Endothelial cell of umbilical vein (primary cell): ENCODE results near the gene MID1. TPM values are rescaled to one million over a fixed set of nuclear protein-coding genes. Genes with fewer than 3 reads are reported as not detected.

Source experiments
- BruUV-seq: library from RNA; stranded (reverse); fragments of 400-500 nt; replicated peaks from 2 replicates; lab custom pipeline; 2021; lab: Mats Ljungman, UMichigan
- CTCF ChIA-PET: fragments of 300-600, 350-600 bp; sonication (Branson Sonifier 250); formaldehyde crosslinking; loops from one replicate; lab custom pipeline; 2021; ENCODE audit warnings: antibody characterized with exemption, inconsistent platforms; lab: Charles Lee
- POLR2A ChIA-PET: fragments of 300-600, 350-600 bp; sonication (Branson Sonifier 250); formaldehyde crosslinking; loops from one replicate; lab custom pipeline; 2021; ENCODE audit warnings: antibody characterized with exemption, inconsistent platforms; lab: Charles Lee
- DNase-seq: peaks from one replicate; pipeline ENCODE4 v3.0.0-alpha.2; 2011; ENCODE audit warnings: low read depth, low spot score
- FAIRE-seq: peaks from 2 replicates; lab custom pipeline; 2011; peaks lifted over from hg19 to GRCh38; lab: Jason Lieb, UNC
- H2AFZ ChIP-seq: 2 replicates; pipeline ENCODE4 v1.6.0; 2012; ENCODE audit warnings: low read depth, low read length, control low read depth, inconsistent platforms
- H3K27ac ChIP-seq: 2 replicates; pipeline ENCODE4 v1.5.1; 2011; ENCODE audit warnings: low read depth, mild to moderate bottlenecking, control low read depth, low read length, moderate library complexity; ENCODE audit not compliant: insufficient read depth
- H3K27me3 ChIP-seq, 2 experiments: 2 replicates each; pipeline versions ENCODE4 v1.6.0 to v1.6.1; 2011; ENCODE audit warnings: low read length in 2 of 2, mixed read lengths in 1 of 2; ENCODE audit not compliant: control insufficient read depth in 2 of 2, insufficient read depth in 2 of 2
- H3K36me3 ChIP-seq, 2 experiments: 2 replicates in 1 of 2; 3 replicates in 1 of 2; pipeline ENCODE4 v1.5.1; 2011; ENCODE audit warnings: low read length in 2 of 2, mild to moderate bottlenecking in 1 of 2, moderate library complexity in 1 of 2; ENCODE audit not compliant: control insufficient read depth in 2 of 2, insufficient read depth in 2 of 2; ENCODE audit errors: extremely low read depth in 1 of 2
- H3K4me1 ChIP-seq: 3 replicates; pipeline ENCODE4 v1.5.1; 2011; ENCODE audit warnings: mild to moderate bottlenecking, low read length; ENCODE audit not compliant: control insufficient read depth, insufficient read depth; ENCODE audit errors: extremely low read depth
- H3K4me2 ChIP-seq: 2 replicates; pipeline ENCODE4 v1.6.1; 2011; ENCODE audit warnings: low read length, control low read depth, mixed read lengths; ENCODE audit not compliant: insufficient read depth
- H3K4me3 ChIP-seq, 3 experiments: fragments of 200-600 bp in 1 of 3; sonication (generic), shearing (Covaris generic) in 1 of 3; replicated peaks in 1 of 3; 2 replicates each; pipeline ENCODE4 v1.5.1; 2011 to 2016; ENCODE audit warnings: control low read depth in 3 of 3, low read length in 3 of 3, mild to moderate bottlenecking in 2 of 3, inconsistent platforms in 1 of 3, low read depth in 1 of 3, moderate library complexity in 1 of 3; ENCODE audit not compliant: insufficient read depth in 1 of 3
- H3K79me2 ChIP-seq: 2 replicates; pipeline ENCODE4 v1.6.0; 2012; ENCODE audit warnings: low read length, inconsistent platforms; ENCODE audit not compliant: control insufficient read depth, insufficient read depth
- H3K9ac ChIP-seq: replicated peaks from 2 replicates; pipeline ENCODE3; 2011; ENCODE audit warnings: low read length, control low read depth; ENCODE audit not compliant: insufficient read depth; ENCODE audit errors: extremely low read depth
- H3K9me1 ChIP-seq: replicated peaks from 3 replicates; pipeline ENCODE4 v1.6.0; 2011; ENCODE audit warnings: mild to moderate bottlenecking, low read length; ENCODE audit not compliant: control insufficient read depth, insufficient read depth; ENCODE audit errors: extremely low read depth
- H3K9me3 ChIP-seq: replicated peaks from 2 replicates; pipeline ENCODE4 v1.5.1; 2012; ENCODE audit warnings: low read length, inconsistent platforms; ENCODE audit not compliant: control insufficient read depth, insufficient read depth
- H4K20me1 ChIP-seq: replicated peaks from 2 replicates; pipeline ENCODE3; 2011; ENCODE audit warnings: mild to moderate bottlenecking, low read length; ENCODE audit not compliant: control insufficient read depth, insufficient read depth; ENCODE audit errors: extremely low read depth
- CTCF ChIP-seq, 2 donors: IDR thresholded peaks; 1 replicate in 1 of 2; 2 replicates in 1 of 2; pipeline ENCODE4 v1.5.1; 2011; ENCODE audit warnings: low read length in 2 of 2, mild to moderate bottlenecking in 2 of 2, moderate library complexity in 2 of 2, control low read depth in 1 of 2, inconsistent platforms in 1 of 2, low read depth in 1 of 2; ENCODE audit not compliant: insufficient read depth in 1 of 2; ENCODE audit errors: extremely low read depth in 1 of 2
- EZH2 ChIP-seq: IDR thresholded peaks from 2 replicates; pipeline ENCODE4 v1.6.1; 2012; ENCODE audit warnings: borderline replicate concordance, low read depth, mild to moderate bottlenecking, moderate library complexity, low read length, inconsistent platforms; ENCODE audit not compliant: severe bottlenecking
- FOS ChIP-seq: IDR thresholded peaks from 2 replicates; pipeline ENCODE4 v1.6.1; 2011; ENCODE audit warnings: mild to moderate bottlenecking, low read length, moderate library complexity, borderline replicate concordance; ENCODE audit not compliant: insufficient read depth
- GATA2 ChIP-seq: IDR thresholded peaks from 2 replicates; pipeline ENCODE4 v1.7.0; 2011; ENCODE audit warnings: low read depth, mild to moderate bottlenecking, moderate library complexity, mixed read lengths, low read length; ENCODE audit not compliant: insufficient read length, insufficient read depth
- JUN ChIP-seq: IDR thresholded peaks from 2 replicates; pipeline ENCODE4 v1.6.1; 2011; ENCODE audit warnings: borderline replicate concordance, low read depth; ENCODE audit not compliant: insufficient read length, insufficient read depth
- MAX ChIP-seq: IDR thresholded peaks from 2 replicates; pipeline ENCODE4 v1.6.1; 2011; ENCODE audit not compliant: insufficient read depth, insufficient read length
- MYC ChIP-seq: IDR thresholded peaks from one replicate; pipeline ENCODE4 v1.6.1; 2011; ENCODE audit warnings: mild to moderate bottlenecking, low read depth, low read length
- POLR2A ChIP-seq: IDR thresholded peaks from 2 replicates; pipeline ENCODE4 v1.6.1; 2012; ENCODE audit warnings: low read depth, mild to moderate bottlenecking, control low read depth, low read length
- POLR2AphosphoS5 ChIP-seq: IDR thresholded peaks from 2 replicates; pipeline ENCODE4 v1.6.1; 2012; ENCODE audit warnings: low read depth, mild to moderate bottlenecking, control low read depth, low read length, moderate library complexity; ENCODE audit not compliant: insufficient read depth
- dilution Hi-C: fragments of 300-500 bp; cut with MboI; formaldehyde crosslinking; loops from one replicate; pipeline ENCODE4 v1.15.0; 2019; ENCODE audit warnings: low sequenced_read_pairs; ENCODE audit not compliant: extremely low pct_ligation_motif_present
- intact Hi-C: fragments of 100-400 bp; cut with micrococcal nuclease; formaldehyde crosslinking; loops from one replicate; pipeline ENCODE4 v1.10.0; 2022
- polyA plus RNA-seq, 4 experiments: library from polyadenylated mRNA; depleted of rRNA in 3 of 4; stranded (reverse) in 3 of 4; unstranded in 1 of 4; fragments of >200 nt; gene quantifications; 2 replicates each; pipeline versions ENCODE4 v1.2.1 to v1.2.3, GENCODE V29; 2011 to 2012; ENCODE audit warnings: missing spikeins in 1 of 4
- total RNA-seq: library from RNA; stranded (reverse); gene quantifications from 2 replicates; pipeline ENCODE4 v1.2.3, GENCODE V29; 2021

The MID1 gene
- total and polyA plus RNA-seq, 2 donors (not counting 3 experiments of a cell fraction or from before 2014, with no cell fraction given): 21.3 to 29.8 TPM

- intact Hi-C loops: no loop called here
- POLR2A ChIA-PET: no interaction called here
- Histone ChIP-seq H3K9me1 (no peaks in the 10 kb centered on the region), H3K36me3 (peaks cover 0 to 2% of the 10 kb centered on the region in 2 experiments), H3K79me2 (no peaks in the 10 kb centered on the region), H3K4me1 (peaks cover 3% of the 10 kb centered on the region), H3K9me3 (no peaks in the 10 kb centered on the region), H3K4me2 (no peak overlapping the region), H3K27ac (no peak overlapping the region), H3K9ac (no peak overlapping the region), H2AFZ (no peak overlapping the region), H3K27me3 (no peaks in the 10 kb centered on the region), H3K4me3 (no peak overlapping the region), H4K20me1 (no peaks in the 10 kb centered on the region)
- DNase-seq (no peak), FAIRE-seq (no peak)
- BruUV-seq: no TSS peak
- TF ChIP-seq JUN (no peak), GATA2 (no peak), EZH2 (no peak), MAX (no peak), MYC (no peak), FOS (no peak), CTCF (IDR thresholded peaks at IDR 0.05; ENCODE audit: extremely low read depth in 1 of 2, insufficient read depth in 1 of 2, low read depth in 1 of 2, low read length in 2 of 2) (no peak), POLR2AphosphoS5 (no peak), POLR2A (no peak)
- dilution Hi-C loops: no loop called here
- CTCF ChIA-PET: no interaction called here
Observed at GRCh38 chrX:10477525-10477924, 142.9 kb downstream of the MID1 start.
